ENCODE data around the gene SPTBN5. TPM values are rescaled to one million over a fixed set of nuclear protein-coding genes. Genes with fewer than 3 reads are reported as not detected.

SPTBN5 gene
- total and polyA plus RNA-seq, 12 donors: under 0.01 to 6.8 (median 0.55) TPM

GRCh38 chr15:41836713-41837454 lies 57.0 kb downstream of the SPTBN5 start:
- H3K27me3 ChIP-seq: no peaks in the 10 kb centered on the region
- H3K4me1 ChIP-seq (replicated peaks in 1 of 2): no peaks in the 10 kb centered on the region
- WGBS, 4 donors: 90 to 100% (median 97%) methylated on average over 5 to 23 of the region's 23 CpGs
- no peak overlapping the region for H3K27ac ChIP-seq
- TF ChIP-seq POLR2A (IDR thresholded peaks at IDR 0.05): no peak
- TF ChIP-seq, protein P1, sequence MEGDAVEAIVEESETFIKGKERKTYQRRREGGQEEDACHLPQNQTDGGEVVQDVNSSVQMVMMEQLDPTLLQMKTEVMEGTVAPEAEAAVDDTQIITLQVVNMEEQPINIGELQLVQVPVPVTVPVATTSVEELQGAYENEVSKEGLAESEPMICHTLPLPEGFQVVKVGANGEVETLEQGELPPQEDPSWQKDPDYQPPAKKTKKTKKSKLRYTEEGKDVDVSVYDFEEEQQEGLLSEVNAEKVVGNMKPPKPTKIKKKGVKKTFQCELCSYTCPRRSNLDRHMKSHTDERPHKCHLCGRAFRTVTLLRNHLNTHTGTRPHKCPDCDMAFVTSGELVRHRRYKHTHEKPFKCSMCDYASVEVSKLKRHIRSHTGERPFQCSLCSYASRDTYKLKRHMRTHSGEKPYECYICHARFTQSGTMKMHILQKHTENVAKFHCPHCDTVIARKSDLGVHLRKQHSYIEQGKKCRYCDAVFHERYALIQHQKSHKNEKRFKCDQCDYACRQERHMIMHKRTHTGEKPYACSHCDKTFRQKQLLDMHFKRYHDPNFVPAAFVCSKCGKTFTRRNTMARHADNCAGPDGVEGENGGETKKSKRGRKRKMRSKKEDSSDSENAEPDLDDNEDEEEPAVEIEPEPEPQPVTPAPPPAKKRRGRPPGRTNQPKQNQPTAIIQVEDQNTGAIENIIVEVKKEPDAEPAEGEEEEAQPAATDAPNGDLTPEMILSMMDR (IDR thresholded peaks at IDR 0.05): no peak
- no peak for DNase-seq
- no peak overlapping the region for H3K4me3 ChIP-seq
- no peaks in the 10 kb centered on the region for H3K9me3 ChIP-seq (replicated peaks in 1 of 3)
- intact Hi-C loops (cut with DNase I): no loop called here
- no peaks in the 10 kb centered on the region for H3K36me3 ChIP-seq (replicated peaks in 1 of 2)

DNA sequence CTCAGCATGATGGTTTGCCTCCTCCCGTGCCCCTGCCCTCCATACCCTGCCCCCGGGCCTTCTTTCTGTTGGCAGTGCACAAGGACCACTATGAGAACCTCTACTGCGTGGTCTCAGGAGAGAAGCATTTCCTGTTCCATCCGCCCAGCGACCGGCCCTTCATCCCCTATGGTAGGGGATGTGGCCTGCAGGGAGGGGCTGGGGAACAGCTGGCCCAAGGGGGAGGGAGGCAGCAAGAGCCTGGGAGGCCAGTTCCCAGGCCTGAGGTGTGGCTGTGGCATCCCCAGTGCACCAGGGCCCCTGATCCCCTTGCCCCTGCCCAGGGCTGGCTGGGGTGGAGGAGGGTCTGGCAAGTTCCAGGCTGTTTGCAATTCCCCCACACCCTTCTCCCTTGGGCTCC lies 57.8 kb downstream of the SPTBN5 start:
- 71 to 86% (median 81%) methylated on average over 5 to 6 of the region's 6 CpGs for WGBS, 4 donors
- Histone ChIP-seq H3K4me3 (no peak overlapping the region), H3K27me3 (no peaks in the 10 kb centered on the region), H3K27ac (no peak overlapping the region), H3K9me3 (replicated peaks in 1 of 3) (no peaks in the 10 kb centered on the region), H3K36me3 (replicated peaks in 1 of 2) (no peaks in the 10 kb centered on the region), H3K4me1 (replicated peaks in 1 of 2) (no peaks in the 10 kb centered on the region)
- no peak for DNase-seq
- no peak for TF ChIP-seq POLR2A (IDR thresholded peaks at IDR 0.05)
- TF ChIP-seq, protein P1 (IDR thresholded peaks at IDR 0.05): no peak
- intact Hi-C loops (cut with DNase I): no loop called here

DNA sequence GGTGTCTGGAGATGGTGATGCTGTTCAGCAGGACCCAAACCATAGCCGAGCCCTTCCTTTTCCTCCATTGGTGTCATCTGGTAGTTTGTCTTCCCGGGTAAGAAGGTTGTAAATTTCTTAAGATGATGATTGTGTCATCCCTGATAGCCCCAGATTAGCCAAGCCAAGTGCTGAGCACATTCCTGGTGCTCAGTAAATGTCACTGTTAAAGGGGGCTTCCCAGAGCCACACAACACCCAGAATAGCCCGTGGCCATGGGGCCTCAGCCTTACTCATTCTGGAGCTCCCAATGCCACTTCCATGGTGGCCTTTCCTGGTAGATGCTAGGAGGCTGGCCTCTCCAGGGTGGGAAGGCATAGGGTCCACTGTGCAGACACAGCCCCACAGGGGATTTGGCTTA lies 59.8 kb downstream of the SPTBN5 start:
- intact Hi-C loops (cut with DNase I): loop anchor here in 1 of 2 donors (5.0 kb wide), 1 partner anchor 58 kb away; the partner anchor contains the start of gene SPTBN5

GRCh38 chr15:41832875-41833274 lies 61.0 kb downstream of the SPTBN5 start:
- H3K36me3 ChIP-seq (replicated peaks in 1 of 2): no peaks in the 10 kb centered on the region

More for the DNA sequence above, 59.8 kb downstream of the SPTBN5 start:
- Histone ChIP-seq H3K27me3 (no peaks in the 10 kb centered on the region), H3K4me3 (no peak overlapping the region), H3K9me3 (replicated peaks in 1 of 3) (no peaks in the 10 kb centered on the region), H3K27ac (no peak overlapping the region), H3K4me1 (replicated peaks in 1 of 2) (peaks cover 0 to 2% of the 10 kb centered on the region in 2 donors), H3K36me3 (replicated peaks in 1 of 2) (no peaks in the 10 kb centered on the region)
- DNase-seq: no peak
- no peak for TF ChIP-seq POLR2A (IDR thresholded peaks at IDR 0.05)
- TF ChIP-seq, protein P1 (IDR thresholded peaks at IDR 0.05): no peak
- WGBS, 4 donors: 88 to 95% (median 93%) methylated on average over 2 to 3 of the region's 3 CpGs

More at GRCh38 chr15:41832875-41833274, 61.0 kb downstream of the SPTBN5 start:
- no peaks in the 10 kb centered on the region for H3K27me3 ChIP-seq
- H3K4me1 ChIP-seq (replicated peaks in 1 of 2): peaks cover 0 to 8% of the 10 kb centered on the region in 2 donors
- no peak for TF ChIP-seq POLR2A (IDR thresholded peaks at IDR 0.05)
- TF ChIP-seq, protein P1 (IDR thresholded peaks at IDR 0.05): no peak
- no peak overlapping the region for H3K4me3 ChIP-seq
- no peak overlapping the region for H3K27ac ChIP-seq
- DNase-seq: no peak
- no peaks in the 10 kb centered on the region for H3K9me3 ChIP-seq (replicated peaks in 1 of 3)
- WGBS, 4 donors: 82 to 90% (median 87%) methylated on average over 3 of the region's 3 CpGs
- intact Hi-C loops (cut with DNase I): loop anchor here in 1 of 2 donors (5.0 kb wide), 1 partner anchor 59 kb away; the partner anchor contains the start of gene SPTBN5
